Measurements from ENCODE around the gene IL12RB2. TPM values are rescaled to one million over a fixed set of nuclear protein-coding genes. Genes with fewer than 3 reads are reported as not detected.

Gene IL12RB2
- total and polyA plus RNA-seq, 2 donors (not counting 1 experiment from before 2014, with no cell fraction given): 0.01 TPM; not detected in 1

DNA sequence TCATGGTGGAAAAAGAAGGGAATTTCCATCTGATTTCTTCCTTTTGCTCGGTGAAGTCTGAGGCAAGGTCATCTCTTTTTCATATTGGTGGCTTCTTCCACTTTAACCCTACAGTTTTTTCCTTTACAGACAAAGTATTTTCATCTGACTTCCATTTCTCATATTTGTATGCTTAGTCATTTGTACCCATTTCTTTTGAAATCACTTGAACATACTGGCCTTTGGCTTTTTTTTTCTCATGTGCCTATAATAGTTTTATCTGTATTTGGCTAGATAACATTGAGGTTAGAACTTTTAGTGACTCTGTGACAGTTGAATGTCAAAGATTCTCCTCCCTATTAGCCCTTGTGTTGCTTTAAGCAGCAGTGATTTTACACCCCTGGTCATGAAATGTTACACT, 27.7 kb downstream of the IL12RB2 start:
- Histone ChIP-seq H3K9me3 (ENCODE audit: control insufficient read depth, insufficient read depth, low read depth, low read length) (no peaks in the 10 kb centered on the region), H2AFZ (ENCODE audit: low read length) (no peak overlapping the region), H3K79me2 (ENCODE audit: control insufficient read depth, insufficient read depth, low read length) (no peaks in the 10 kb centered on the region), H3K27ac (ENCODE audit: insufficient read depth, low read length) (no peak overlapping the region), H3K9ac (ENCODE audit: insufficient read depth, low read length) (no peak overlapping the region), H3K4me1 (ENCODE audit: control insufficient read depth, extremely low read depth, insufficient read depth, low read length) (no peaks in the 10 kb centered on the region), H3K27me3 (ENCODE audit: control insufficient read depth, insufficient read depth, low read length) (no peaks in the 10 kb centered on the region), H3K36me3 (ENCODE audit: control insufficient read depth, insufficient read depth, low read length) (no peaks in the 10 kb centered on the region), H3K4me2 (ENCODE audit: extremely low read depth, insufficient read depth, low read length) (no peak overlapping the region), H4K20me1 (ENCODE audit: control insufficient read depth, extremely low read depth, insufficient read depth, low read length) (no peaks in the 10 kb centered on the region), H3K4me3 (replicated peaks in 1 of 4; ENCODE audit: control extremely low read depth in 1 of 4, insufficient read depth in 1 of 4, low read depth in 3 of 4, low read length in 4 of 4) (no peak overlapping the region)
- no peak for TF ChIP-seq CTCF (conservative IDR thresholded peaks at IDR 0.05 in 1 of 2, IDR thresholded peaks at IDR 0.05 in 1 of 2; ENCODE audit: low read depth in 1 of 2, low read length in 2 of 2)
- TF ChIP-seq EZH2 (IDR thresholded peaks at IDR 0.05; ENCODE audit: low read length, missing control alignments): no peak
- no peak for DNase-seq (ENCODE audit: low read depth in 2 of 2)

GRCh38 chr1:67336157-67336556, 28.5 kb downstream of the IL12RB2 start:
- H3K9me3 ChIP-seq (ENCODE audit: control insufficient read depth, insufficient read depth, low read depth, low read length): no peaks in the 10 kb centered on the region
- no peak overlapping the region for H2AFZ ChIP-seq (ENCODE audit: low read length)
- H3K4me1 ChIP-seq (ENCODE audit: control insufficient read depth, extremely low read depth, insufficient read depth, low read length): no peaks in the 10 kb centered on the region
- no peak overlapping the region for H3K27ac ChIP-seq (ENCODE audit: insufficient read depth, low read length)
- no peaks in the 10 kb centered on the region for H3K36me3 ChIP-seq (ENCODE audit: control insufficient read depth, insufficient read depth, low read length)
- H4K20me1 ChIP-seq (ENCODE audit: control insufficient read depth, extremely low read depth, insufficient read depth, low read length): no peaks in the 10 kb centered on the region
- H3K27me3 ChIP-seq (ENCODE audit: control insufficient read depth, insufficient read depth, low read length): no peaks in the 10 kb centered on the region
- H3K9ac ChIP-seq (ENCODE audit: insufficient read depth, low read length): no peak overlapping the region
- no peak overlapping the region for H3K4me2 ChIP-seq (ENCODE audit: extremely low read depth, insufficient read depth, low read length)
- H3K79me2 ChIP-seq (ENCODE audit: control insufficient read depth, insufficient read depth, low read length): no peaks in the 10 kb centered on the region
- DNase-seq (ENCODE audit: low read depth in 2 of 2): no peak
- TF ChIP-seq EZH2 (IDR thresholded peaks at IDR 0.05; ENCODE audit: low read length, missing control alignments) (no peak), CTCF (conservative IDR thresholded peaks at IDR 0.05 in 1 of 2, IDR thresholded peaks at IDR 0.05 in 1 of 2; ENCODE audit: low read depth in 1 of 2, low read length in 2 of 2) (no peak)
- H3K4me3 ChIP-seq (replicated peaks in 1 of 4; ENCODE audit: control extremely low read depth in 1 of 4, insufficient read depth in 1 of 4, low read depth in 3 of 4, low read length in 4 of 4): no peak overlapping the region

GRCh38 chr1:67336783-67337182, 29.1 kb downstream of the IL12RB2 start:
- Histone ChIP-seq H3K27me3 (ENCODE audit: control insufficient read depth, insufficient read depth, low read length) (no peaks in the 10 kb centered on the region), H3K27ac (ENCODE audit: insufficient read depth, low read length) (no peak overlapping the region), H3K9me3 (ENCODE audit: control insufficient read depth, insufficient read depth, low read depth, low read length) (no peaks in the 10 kb centered on the region), H3K36me3 (ENCODE audit: control insufficient read depth, insufficient read depth, low read length) (no peaks in the 10 kb centered on the region), H3K79me2 (ENCODE audit: control insufficient read depth, insufficient read depth, low read length) (no peaks in the 10 kb centered on the region), H3K4me1 (ENCODE audit: control insufficient read depth, extremely low read depth, insufficient read depth, low read length) (no peaks in the 10 kb centered on the region), H3K4me3 (replicated peaks in 1 of 4; ENCODE audit: control extremely low read depth in 1 of 4, insufficient read depth in 1 of 4, low read depth in 3 of 4, low read length in 4 of 4) (no peak overlapping the region), H3K9ac (ENCODE audit: insufficient read depth, low read length) (no peak overlapping the region), H4K20me1 (ENCODE audit: control insufficient read depth, extremely low read depth, insufficient read depth, low read length) (no peaks in the 10 kb centered on the region), H3K4me2 (ENCODE audit: extremely low read depth, insufficient read depth, low read length) (no peak overlapping the region), H2AFZ (ENCODE audit: low read length) (no peak overlapping the region)
- no peak for TF ChIP-seq EZH2 (IDR thresholded peaks at IDR 0.05; ENCODE audit: low read length, missing control alignments)
- TF ChIP-seq CTCF (conservative IDR thresholded peaks at IDR 0.05 in 1 of 2, IDR thresholded peaks at IDR 0.05 in 1 of 2; ENCODE audit: low read depth in 1 of 2, low read length in 2 of 2): no peak
- no peak for DNase-seq (ENCODE audit: low read depth in 2 of 2)
